ENCODE results near the gene ISG15. TPM values are rescaled to one million over a fixed set of nuclear protein-coding genes. Genes with fewer than 3 reads are reported as not detected.
"Not testable (repeated sequence)": the region's sequence is repeated elsewhere in the genome, so short reads cannot be mapped to it uniquely, and the experiment has no call there.

Gene ISG15
- total RNA-seq, 1 experiment from 2014 or later: 758 TPM

DNA sequence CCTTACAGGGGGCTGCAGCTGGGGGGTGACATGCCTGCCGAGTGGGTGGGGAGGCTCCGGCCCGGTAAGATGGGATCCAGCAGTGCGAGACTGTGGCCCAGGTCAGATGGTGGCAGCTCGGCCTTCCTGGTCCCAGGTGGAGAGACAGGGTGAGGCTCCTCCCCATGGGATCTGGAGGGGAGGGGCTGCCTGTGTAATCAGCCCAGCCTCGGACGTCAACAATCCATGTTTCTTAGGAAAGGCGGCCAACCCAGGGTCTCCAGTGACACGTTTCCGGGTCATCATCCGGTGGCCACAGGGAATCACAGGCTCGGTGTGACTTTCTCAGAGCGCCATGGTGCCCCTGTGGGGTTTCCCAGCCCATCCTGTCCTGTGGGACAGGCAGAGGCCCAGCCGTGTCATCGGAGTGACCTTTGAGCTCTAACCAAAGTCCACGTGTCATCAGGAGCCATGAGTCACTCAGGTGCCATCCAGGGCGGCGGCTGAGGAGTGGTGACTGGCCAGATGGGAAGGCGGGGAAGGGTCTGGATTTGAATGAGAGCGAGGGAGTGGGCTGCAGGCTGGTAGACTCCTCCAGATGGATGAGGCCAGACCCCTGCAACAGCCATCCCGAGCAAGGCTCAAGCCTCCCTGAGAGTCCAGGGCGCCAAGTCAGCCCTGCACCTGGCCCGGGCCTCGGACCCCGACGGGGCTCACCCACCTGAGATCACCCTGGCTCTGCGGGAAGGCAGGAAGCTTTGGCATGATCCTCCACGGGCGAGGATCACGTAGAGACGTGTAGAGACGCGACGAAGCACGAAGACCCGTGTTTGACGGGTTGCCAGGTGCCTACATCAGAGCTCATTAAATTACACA lies 6.8 kb upstream of the ISG15 start:
- DNase-seq: peak; percentile 75
- H3K4me3 ChIP-seq (ENCODE audit: low read length): no peak overlapping the region
- peaks cover 15% of the 10 kb centered on the region for H3K4me1 ChIP-seq (ENCODE audit: insufficient read depth, low read length)
- H4K20me1 ChIP-seq (ENCODE audit: low read length): no peaks in the 10 kb centered on the region
- peak; percentile 24 for ATAC-seq
- H3K27ac ChIP-seq (ENCODE audit: low read length): peak overlapping the region; percentile 51
- ChIA-PET CTCF (no interaction called here), POLR2A (ENCODE audit: unreplicated experiment) (no interaction called here)
- no peaks in the 10 kb centered on the region for H3K36me3 ChIP-seq (ENCODE audit: low read depth, low read length)
- H2AFZ ChIP-seq (ENCODE audit: low read length): no peak overlapping the region
- no peaks in the 10 kb centered on the region for H3K9me2 ChIP-seq (replicated peaks; ENCODE audit: low read length)
- H3K79me2 ChIP-seq (ENCODE audit: low read length): peaks cover 14% of the 10 kb centered on the region
- intact Hi-C loops (cut with micrococcal nuclease): no loop called here
- BruUV-seq (replicated peaks): no TSS peak
- no peaks in the 10 kb centered on the region for H3F3A ChIP-seq (ENCODE audit: low read length, unreplicated experiment)
- H3K9ac ChIP-seq (ENCODE audit: low read length): peak overlapping the region; percentile 37; the same call in 1 of the 2 replicates
- H3K9me3 ChIP-seq (ENCODE audit: low read length): no peaks in the 10 kb centered on the region
- no peak for TF ChIP-seq EZH2phosphoT487 (IDR thresholded peaks at IDR 0.05; ENCODE audit: borderline replicate concordance, low read length)
- TF ChIP-seq, protein P1, sequence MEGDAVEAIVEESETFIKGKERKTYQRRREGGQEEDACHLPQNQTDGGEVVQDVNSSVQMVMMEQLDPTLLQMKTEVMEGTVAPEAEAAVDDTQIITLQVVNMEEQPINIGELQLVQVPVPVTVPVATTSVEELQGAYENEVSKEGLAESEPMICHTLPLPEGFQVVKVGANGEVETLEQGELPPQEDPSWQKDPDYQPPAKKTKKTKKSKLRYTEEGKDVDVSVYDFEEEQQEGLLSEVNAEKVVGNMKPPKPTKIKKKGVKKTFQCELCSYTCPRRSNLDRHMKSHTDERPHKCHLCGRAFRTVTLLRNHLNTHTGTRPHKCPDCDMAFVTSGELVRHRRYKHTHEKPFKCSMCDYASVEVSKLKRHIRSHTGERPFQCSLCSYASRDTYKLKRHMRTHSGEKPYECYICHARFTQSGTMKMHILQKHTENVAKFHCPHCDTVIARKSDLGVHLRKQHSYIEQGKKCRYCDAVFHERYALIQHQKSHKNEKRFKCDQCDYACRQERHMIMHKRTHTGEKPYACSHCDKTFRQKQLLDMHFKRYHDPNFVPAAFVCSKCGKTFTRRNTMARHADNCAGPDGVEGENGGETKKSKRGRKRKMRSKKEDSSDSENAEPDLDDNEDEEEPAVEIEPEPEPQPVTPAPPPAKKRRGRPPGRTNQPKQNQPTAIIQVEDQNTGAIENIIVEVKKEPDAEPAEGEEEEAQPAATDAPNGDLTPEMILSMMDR (conservative IDR thresholded peaks at IDR 0.05; ENCODE audit: low read depth, low read length): no peak
- no peak for TF ChIP-seq EZH2 (IDR thresholded peaks at IDR 0.05; ENCODE audit: low read length, unreplicated experiment)
- H3K4me2 ChIP-seq (ENCODE audit: low read length): peak overlapping the region; percentile 22; the same call in 1 of the 2 replicates
- H3K27me3 ChIP-seq (ENCODE audit: low read length): no peaks in the 10 kb centered on the region

DNA sequence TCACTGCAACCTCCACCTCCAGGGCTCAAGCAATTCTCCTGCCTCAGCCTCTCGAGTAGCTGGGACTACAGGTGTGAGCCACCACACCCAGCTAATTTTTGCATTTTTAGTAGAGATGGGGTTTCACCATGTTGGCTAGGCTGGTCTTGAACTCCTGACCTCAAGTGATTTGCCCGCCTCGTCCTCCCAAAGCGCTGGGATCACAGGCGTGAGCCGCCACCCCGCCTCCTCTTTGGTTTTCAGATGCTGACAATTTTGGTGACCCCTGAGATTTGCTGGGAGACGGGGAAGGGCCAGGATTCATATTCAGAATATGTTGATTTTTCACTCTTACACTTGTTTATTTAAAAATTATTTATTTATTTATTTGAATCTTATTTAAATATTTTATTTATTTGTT lies 3.2 kb upstream of the ISG15 start:
- ATAC-seq; H3K27me3 ChIP-seq (ENCODE audit: low read length); H3K9me2 ChIP-seq (replicated peaks; ENCODE audit: low read length); CTCF ChIA-PET; H2AFZ ChIP-seq (ENCODE audit: low read length); H3K4me2 ChIP-seq (ENCODE audit: low read length); DNase-seq; BruUV-seq (replicated peaks); H3K36me3 ChIP-seq (ENCODE audit: low read depth, low read length); H4K20me1 ChIP-seq (ENCODE audit: low read length); H3K27ac ChIP-seq (ENCODE audit: low read length); H3K9ac ChIP-seq (ENCODE audit: low read length); H3F3A ChIP-seq (ENCODE audit: low read length, unreplicated experiment); H3K4me3 ChIP-seq (ENCODE audit: low read length); H3K9me3 ChIP-seq (ENCODE audit: low read length): not testable (repeated sequence)
- intact Hi-C loops (cut with micrococcal nuclease): loop anchor here (5.0 kb wide), 1 partner anchor 107 kb away; the partner anchor contains the start of gene C1orf159
- POLR2A ChIA-PET (ENCODE audit: unreplicated experiment): interaction anchor here (0.7 kb wide), 1 partner anchor 8 kb away, joined by 3 read pairs; no protein-coding TSS in a partner anchor
- Histone ChIP-seq H3K79me2 (ENCODE audit: low read length) (peaks cover 18% of the 10 kb centered on the region), H3K4me1 (ENCODE audit: insufficient read depth, low read length) (peaks cover 35% of the 10 kb centered on the region)

DNA sequence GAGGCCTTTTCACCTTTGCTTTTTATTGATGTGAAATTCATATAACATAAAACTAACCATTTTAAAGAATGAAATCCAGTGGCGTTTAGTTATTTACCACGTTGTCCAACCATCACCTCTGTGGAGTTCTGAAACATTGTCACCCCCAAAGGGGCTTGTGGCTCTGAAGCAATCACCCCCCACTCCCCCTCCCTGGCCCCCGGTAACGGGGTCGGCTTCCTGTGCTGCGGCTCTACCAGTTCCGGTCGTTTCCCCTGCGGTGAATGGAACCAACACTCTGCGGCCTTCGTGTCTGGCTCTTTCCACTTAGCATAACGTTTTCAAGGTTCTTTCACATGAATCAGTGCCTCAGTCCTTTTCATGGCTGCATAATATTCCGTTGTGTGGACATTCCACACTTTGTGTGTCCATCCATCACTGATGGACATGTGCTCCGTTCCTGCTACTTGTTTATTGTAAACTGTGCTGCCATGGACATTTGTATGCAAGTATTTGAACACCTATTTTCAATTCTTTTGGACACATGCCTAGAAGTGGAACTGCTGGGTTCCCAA lies 1.8 kb upstream of the ISG15 start:
- Histone ChIP-seq H3K36me3 (ENCODE audit: low read depth, low read length) (no peaks in the 10 kb centered on the region), H3K9me2 (replicated peaks; ENCODE audit: low read length) (no peaks in the 10 kb centered on the region), H3K4me3 (ENCODE audit: low read length) (no peak overlapping the region), H3F3A (ENCODE audit: low read length, unreplicated experiment) (no peaks in the 10 kb centered on the region), H3K27ac (ENCODE audit: low read length) (no peak overlapping the region), H3K9ac (ENCODE audit: low read length) (no peak overlapping the region), H2AFZ (ENCODE audit: low read length) (no peak overlapping the region), H3K4me2 (ENCODE audit: low read length) (no peak overlapping the region), H3K4me1 (ENCODE audit: insufficient read depth, low read length) (peaks cover 28% of the 10 kb centered on the region), H4K20me1 (ENCODE audit: low read length) (no peaks in the 10 kb centered on the region), H3K9me3 (ENCODE audit: low read length) (no peaks in the 10 kb centered on the region), H3K79me2 (ENCODE audit: low read length) (peaks cover 22% of the 10 kb centered on the region), H3K27me3 (ENCODE audit: low read length) (no peaks in the 10 kb centered on the region)
- intact Hi-C loops (cut with micrococcal nuclease): loop anchor here (5.0 kb wide), 1 partner anchor 106 kb away; the partner anchor contains the start of gene C1orf159
- no peak for DNase-seq
- no peak for ATAC-seq
- TF ChIP-seq EZH2phosphoT487 (IDR thresholded peaks at IDR 0.05; ENCODE audit: borderline replicate concordance, low read length) (no peak), EZH2 (IDR thresholded peaks at IDR 0.05; ENCODE audit: low read length, unreplicated experiment) (no peak)
- TF ChIP-seq, protein P1 (conservative IDR thresholded peaks at IDR 0.05; ENCODE audit: low read depth, low read length): no peak
- ChIA-PET POLR2A (ENCODE audit: unreplicated experiment) (no interaction called here), CTCF (no interaction called here)
- no TSS peak for BruUV-seq (replicated peaks)

DNA sequence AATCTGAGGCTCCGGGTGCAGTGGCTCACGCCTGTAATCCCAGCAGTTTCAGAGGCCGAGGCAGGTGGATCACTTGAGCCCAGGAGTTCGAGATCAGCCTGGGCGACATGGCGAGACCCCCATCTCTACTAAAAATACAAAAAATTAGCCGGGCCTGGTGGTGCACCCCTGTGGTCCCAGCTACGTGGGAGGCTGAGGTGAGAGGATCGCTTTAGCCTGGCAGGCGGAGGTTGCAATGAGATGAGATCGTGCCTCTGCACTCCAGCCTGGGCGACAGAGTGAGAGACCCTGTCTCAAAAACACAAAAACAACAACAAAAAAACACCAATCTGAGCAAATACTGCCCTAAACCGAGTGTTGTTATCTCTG lies 577 bp upstream of the ISG15 start:
- H3K4me3 ChIP-seq (ENCODE audit: low read length): peak overlapping the region; percentile 76
- peak overlapping the region; percentile 71 for H3K9ac ChIP-seq (ENCODE audit: low read length)
- H3K27me3 ChIP-seq (ENCODE audit: low read length); H3K9me3 ChIP-seq (ENCODE audit: low read length); H3K9me2 ChIP-seq (replicated peaks; ENCODE audit: low read length); H3K36me3 ChIP-seq (ENCODE audit: low read depth, low read length); H4K20me1 ChIP-seq (ENCODE audit: low read length); CTCF ChIA-PET; DNase-seq; ATAC-seq; H3F3A ChIP-seq (ENCODE audit: low read length, unreplicated experiment): not testable (repeated sequence)
- TSS peak; percentile 83 for BruUV-seq (replicated peaks)
- peaks cover 23% of the 10 kb centered on the region for H3K4me1 ChIP-seq (ENCODE audit: insufficient read depth, low read length)
- POLR2A ChIA-PET (ENCODE audit: unreplicated experiment): interaction anchor here (0.6 kb wide), 1 partner anchor 9 kb away, joined by 3 read pairs; no protein-coding TSS in a partner anchor
- peaks cover 22% of the 10 kb centered on the region for H3K79me2 ChIP-seq (ENCODE audit: low read length)
- peak overlapping the region; percentile 49 for H2AFZ ChIP-seq (ENCODE audit: low read length)
- H3K4me2 ChIP-seq (ENCODE audit: low read length): peak overlapping the region; percentile 96
- intact Hi-C loops (cut with micrococcal nuclease): loop anchor here (1.0 to 5.0 kb wide), 2 partner anchors 12 to 105 kb away; partner anchors contain the start of genes C1orf159 and HES4
- peak overlapping the region; percentile 66 for H3K27ac ChIP-seq (ENCODE audit: low read length)

All from PC-3 (cell line).